GM21717 (cell line): ENCODE results near the gene PRDM10.

Source experiments
- ATAC-seq: cut with Tn5 transposase; IDR thresholded peaks from one replicate; pipeline ENCODE4 v1.9.1; 2021; ENCODE audit warnings: mild to moderate bottlenecking, moderate library complexity; ENCODE audit not compliant: unreplicated experiment

PRDM10 gene

GRCh38 chr11:129854232-129854805 is 148.3 kb downstream of the PRDM10 start:
- ATAC-seq, result no peak

GRCh38 chr11:129853518-129854231 is 149.0 kb downstream of the PRDM10 start:
- no peak for ATAC-seq

- no peak for ATAC-seq
Observed at GRCh38 chr11:129852125-129852740, 150.4 kb downstream of the PRDM10 start.
